GM18520 (cell line): Measurements from ENCODE around the gene BICRA.
"Not testable (repeated sequence)": the region's sequence is repeated elsewhere in the genome, so short reads cannot be mapped to it uniquely, and the experiment has no call there.

Experiments
- ATAC-seq: cut with Tn5 transposase; IDR thresholded peaks from one replicate; pipeline ENCODE4 v1.9.1; 2021; ENCODE audit not compliant: unreplicated experiment

The BICRA gene

GRCh38 chr19:47658431-47659348 lies 49.8 kb downstream of the BICRA start:
- ATAC-seq, result no peak

GRCh38 chr19:47660435-47660832 lies 51.5 kb downstream of the BICRA start:
- ATAC-seq, result no peak

GRCh38 chr19:47661161-47661560 lies 52.2 kb downstream of the BICRA start:
- no peak for ATAC-seq

- ATAC-seq, result no peak
Measured at GRCh38 chr19:47661611-47662010, 52.7 kb downstream of the BICRA start.

- ATAC-seq, result no peak
Measured at GRCh38 chr19:47663435-47663910, 54.5 kb downstream of the BICRA start.

GRCh38 chr19:47663911-47664771 lies 55.2 kb downstream of the BICRA start:
- no peak for ATAC-seq

GRCh38 chr19:47668556-47668955 lies 59.6 kb downstream of the BICRA start:
- not testable (repeated sequence) for ATAC-seq

GRCh38 chr19:47670736-47671135 lies 61.8 kb downstream of the BICRA start:
- ATAC-seq, result no peak

GRCh38 chr19:47671499-47671898 lies 62.6 kb downstream of the BICRA start:
- no peak for ATAC-seq

GRCh38 chr19:47673426-47673825 lies 64.5 kb downstream of the BICRA start:
- no peak for ATAC-seq

- no peak for ATAC-seq
Measured at GRCh38 chr19:47674548-47674947, 65.6 kb downstream of the BICRA start.

- ATAC-seq, result no peak
Measured at GRCh38 chr19:47675271-47675670, 66.3 kb downstream of the BICRA start.

- no peak for ATAC-seq
Measured at GRCh38 chr19:47675859-47676258, 66.9 kb downstream of the BICRA start.

- ATAC-seq, result no peak
Measured at GRCh38 chr19:47676811-47677210, 67.9 kb downstream of the BICRA start.

- no peak for ATAC-seq
Measured at GRCh38 chr19:47679251-47679900, 70.4 kb downstream of the BICRA start.

GRCh38 chr19:47679922-47680857 lies 71.3 kb downstream of the BICRA start:
- ATAC-seq, result no peak

GRCh38 chr19:47680858-47681332 lies 72.0 kb downstream of the BICRA start:
- no peak for ATAC-seq

- no peak for ATAC-seq
Measured at GRCh38 chr19:47681388-47681787, 72.5 kb downstream of the BICRA start.

- no peak for ATAC-seq
Measured at GRCh38 chr19:47681936-47682335, 73.0 kb downstream of the BICRA start.

GRCh38 chr19:47682939-47683338 lies 74.0 kb downstream of the BICRA start:
- ATAC-seq, result no peak
